Lower leg skin (tissue), 3 donors: ENCODE results near the gene CDH18.

Source experiments
- CTCF ChIP-seq, 3 donors: fragments of 450-650 bp; IDR thresholded peaks; one replicate each; pipeline ENCODE4 v1.5.1; 2016; ENCODE audit warnings: antibody characterized with exemption in 3 of 3, mild to moderate bottlenecking in 3 of 3, moderate library complexity in 2 of 3
- POLR2A ChIP-seq, 2 donors: fragments of 450-650 bp; IDR thresholded peaks; one replicate each; pipeline ENCODE4 v1.6.1; 2016 to 2017; ENCODE audit warnings: antibody characterized with exemption in 2 of 2, mild to moderate bottlenecking in 1 of 2, moderate library complexity in 1 of 2

DNA sequence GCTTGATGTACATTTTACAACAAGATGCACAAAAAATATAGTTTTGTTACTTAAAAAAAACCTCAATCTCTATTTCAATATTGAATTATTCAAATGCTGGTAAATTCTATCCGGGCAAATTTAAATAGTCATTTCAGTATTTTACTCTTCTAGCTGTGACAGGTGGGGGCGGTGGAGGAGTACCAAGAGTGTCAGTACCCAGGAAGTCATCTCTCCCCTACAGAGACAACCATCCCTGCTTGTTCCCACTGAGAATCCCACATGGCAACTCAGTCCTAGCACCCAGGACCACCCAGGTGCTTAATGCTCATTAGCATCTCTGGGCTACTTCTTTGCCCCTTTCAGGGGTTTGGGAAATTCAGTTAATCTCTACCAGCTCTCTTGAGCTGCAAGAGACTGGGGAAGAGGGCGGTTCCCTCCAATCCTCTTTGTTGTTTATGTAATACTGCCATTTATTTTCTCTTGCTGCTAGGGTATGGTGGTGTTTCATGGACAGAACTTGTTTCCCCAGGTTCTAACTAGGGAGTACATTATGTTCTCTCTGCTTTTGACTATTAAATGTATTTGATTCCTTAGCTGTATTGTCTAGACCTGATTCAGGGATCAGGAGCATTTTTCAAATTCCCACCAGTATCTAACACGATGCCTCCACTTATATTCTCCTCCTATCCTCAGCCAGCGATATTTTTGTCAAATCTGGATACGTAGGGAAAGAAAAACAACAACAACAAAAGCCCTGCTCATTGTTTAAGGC is 122.5 kb downstream of the CDH18 start:
- TF ChIP-seq CTCF (IDR thresholded peaks at IDR 0.05) = no peak
- TF ChIP-seq POLR2A (IDR thresholded peaks at IDR 0.05) = no peak
